Measurements from ENCODE around the gene PPEF2.
"Not testable (repeated sequence)": the region's sequence is repeated elsewhere in the genome, so short reads cannot be mapped to it uniquely, and the experiment has no call there.

PPEF2 gene

GRCh38 chr4:75902352-75902751 lies at the start of gene PPEF2:
Gene PPEF2 (minus strand): TSS chr4:75902452. CDS start chr4:75896325, 6,127 bp downstream.
- DNase-seq = no peak

DNA sequence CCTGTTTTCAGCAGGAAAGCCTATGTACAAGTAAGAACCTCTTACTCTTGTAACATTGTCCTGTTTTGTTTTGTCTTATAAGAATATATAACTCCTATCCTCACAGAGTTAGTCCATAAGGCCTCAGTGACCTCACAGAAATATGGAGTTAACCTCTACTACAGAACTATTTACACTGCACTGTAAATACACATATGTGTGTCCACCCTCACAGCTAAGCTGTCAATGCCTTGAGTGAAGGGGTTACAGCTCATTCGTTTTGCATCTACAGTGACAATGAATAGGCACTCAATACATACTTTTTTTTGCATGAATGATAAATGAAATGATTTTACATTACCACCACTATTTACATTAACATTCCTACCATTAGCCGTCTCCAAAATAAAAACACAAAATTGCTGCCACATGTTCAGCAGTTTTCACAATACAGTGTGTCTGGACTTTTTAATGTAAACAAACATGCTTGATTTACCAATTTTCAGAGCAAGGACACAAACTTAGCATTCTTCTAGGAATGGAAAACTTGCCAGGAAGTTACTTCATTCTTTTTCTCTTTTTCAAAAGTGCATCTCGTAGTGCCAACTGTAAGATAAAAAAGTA lies 48.1 kb upstream of the PPEF2 start:
- no peak for DNase-seq

DNA sequence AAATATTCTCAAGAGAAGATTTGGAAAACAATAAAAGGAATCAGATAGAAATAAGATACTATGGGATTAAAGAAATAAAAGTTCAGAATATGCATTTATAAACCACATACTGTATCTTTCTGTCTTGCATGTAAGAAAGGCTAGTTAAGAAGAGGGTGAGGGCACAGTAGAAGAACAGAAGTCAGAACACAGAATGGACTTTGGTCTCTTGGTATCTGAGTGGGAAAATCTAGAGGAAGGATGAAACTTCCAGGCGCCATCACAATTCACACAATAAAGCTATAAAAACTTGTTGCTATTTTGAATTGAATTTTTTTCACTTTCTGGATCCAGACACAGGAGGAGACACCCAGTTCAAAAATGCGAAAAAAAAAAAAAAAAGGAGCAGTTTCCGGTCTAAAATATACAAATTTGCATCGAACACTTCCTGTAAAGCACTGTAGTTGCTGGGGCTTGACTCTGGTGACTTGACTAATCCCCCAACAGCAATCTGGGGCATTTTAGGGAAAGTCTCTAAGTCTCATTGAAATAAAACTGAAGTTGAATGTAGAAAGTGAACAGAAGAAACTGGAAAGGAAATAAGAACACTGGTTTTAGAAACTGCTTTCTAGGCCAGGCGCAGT lies 46.7 kb upstream of the PPEF2 start:
- DNase-seq = no peak

DNA sequence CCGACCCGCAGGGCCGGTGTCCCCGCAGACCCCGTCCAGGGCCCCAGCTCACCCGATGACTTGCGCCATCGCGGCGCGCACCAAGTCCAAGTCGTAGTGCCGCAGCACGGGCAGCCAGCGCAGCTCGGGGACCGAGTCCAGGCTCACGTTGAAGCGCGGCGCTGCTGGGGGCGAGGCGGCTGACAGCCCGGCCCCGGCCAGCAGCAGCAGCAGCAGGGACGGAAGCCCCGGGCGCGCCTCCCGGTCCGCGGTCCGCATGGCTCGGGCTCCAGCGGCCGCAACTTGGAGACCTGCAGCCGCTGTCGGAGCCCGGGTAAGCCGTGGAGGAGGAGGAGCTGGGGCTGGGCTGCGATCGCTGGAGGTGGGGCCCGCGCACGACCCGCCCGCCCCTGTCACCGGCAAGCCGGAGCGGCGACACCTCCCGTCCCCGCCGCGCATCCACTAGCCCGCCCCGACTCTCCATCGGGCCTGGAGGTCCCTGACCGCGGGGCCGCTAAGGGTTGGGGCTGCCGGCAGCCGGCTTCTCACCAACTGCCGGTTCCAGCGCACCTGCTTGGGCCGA lies 38.5 kb upstream of the PPEF2 start, which contains the start of gene NAAA:
NAAA (minus strand) TSS at position 322 of the 562 bp plus-strand sequence; CDS start at position 258, 64 bp downstream.
- DNase-seq = peak; percentile 67

DNA sequence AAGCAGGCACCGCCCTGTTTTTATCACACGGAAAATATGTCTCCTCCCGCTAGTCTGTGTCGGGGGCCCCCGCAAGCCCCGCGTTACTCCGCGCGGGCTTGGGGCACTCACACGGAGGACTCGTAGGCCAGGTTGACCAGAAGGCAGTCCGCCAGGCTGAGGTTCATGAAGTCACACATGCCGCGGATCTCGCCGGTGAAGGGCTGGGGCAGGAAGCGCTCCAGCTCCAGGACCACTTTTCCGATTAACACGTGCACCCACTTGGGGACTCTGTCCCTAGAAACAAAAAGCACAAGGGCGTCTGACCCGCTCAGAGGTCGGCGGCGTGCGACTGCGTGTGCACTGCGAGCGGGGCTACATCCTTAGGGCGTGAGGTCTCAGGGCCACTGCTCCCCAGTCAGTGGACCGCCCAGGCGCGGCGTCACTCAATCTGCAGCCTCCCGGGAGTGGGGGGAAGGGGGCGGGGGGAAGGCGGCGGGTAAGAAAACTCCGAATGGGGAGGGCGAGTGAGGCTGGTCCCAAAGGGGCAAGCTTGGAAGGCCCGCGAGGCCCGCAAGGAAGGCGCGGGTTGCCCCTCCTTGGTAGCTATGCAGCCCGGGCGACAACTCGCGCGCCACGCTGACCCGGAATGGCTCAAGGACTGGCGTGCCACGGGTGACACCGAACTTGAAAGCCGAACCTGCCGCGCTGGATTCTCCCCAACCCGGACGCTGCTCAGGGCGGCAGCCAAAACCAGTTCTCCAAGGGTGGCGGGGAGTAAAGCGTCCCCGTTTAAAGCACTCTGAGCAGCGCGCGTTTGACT lies 37.8 kb upstream of the PPEF2 start:
- DNase-seq = peak; percentile 54

DNA sequence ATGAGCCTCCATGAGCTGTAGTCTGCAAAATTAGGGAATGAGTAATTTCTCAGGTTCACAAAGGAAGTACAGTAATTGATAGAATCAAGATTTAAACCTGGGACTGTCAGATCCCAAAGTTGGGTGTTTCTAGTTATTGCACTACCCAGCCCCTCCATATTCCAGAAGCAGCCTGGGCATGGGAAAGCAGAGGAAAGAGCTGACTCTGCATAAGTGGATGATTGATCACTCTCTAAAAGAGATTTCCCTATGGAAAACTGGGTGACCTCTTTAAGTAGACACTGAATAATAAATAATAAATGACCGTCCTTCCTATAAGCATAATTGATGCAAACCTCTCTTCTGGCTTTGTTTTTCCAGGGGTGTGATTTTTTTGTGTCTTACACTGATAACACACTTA lies 33.4 kb upstream of the PPEF2 start:
- DNase-seq = no peak

- DNase-seq = no peak
Observed at GRCh38 chr4:75930152-75930551, 27.9 kb upstream of the PPEF2 start.

GRCh38 chr4:75924916-75925315 lies 22.7 kb upstream of the PPEF2 start:
- DNase-seq = not testable (repeated sequence)

GRCh38 chr4:75924309-75924827 lies 22.1 kb upstream of the PPEF2 start:
- no peak for DNase-seq

- DNase-seq = no peak
Observed at GRCh38 chr4:75922588-75922987, 20.3 kb upstream of the PPEF2 start.

DNA sequence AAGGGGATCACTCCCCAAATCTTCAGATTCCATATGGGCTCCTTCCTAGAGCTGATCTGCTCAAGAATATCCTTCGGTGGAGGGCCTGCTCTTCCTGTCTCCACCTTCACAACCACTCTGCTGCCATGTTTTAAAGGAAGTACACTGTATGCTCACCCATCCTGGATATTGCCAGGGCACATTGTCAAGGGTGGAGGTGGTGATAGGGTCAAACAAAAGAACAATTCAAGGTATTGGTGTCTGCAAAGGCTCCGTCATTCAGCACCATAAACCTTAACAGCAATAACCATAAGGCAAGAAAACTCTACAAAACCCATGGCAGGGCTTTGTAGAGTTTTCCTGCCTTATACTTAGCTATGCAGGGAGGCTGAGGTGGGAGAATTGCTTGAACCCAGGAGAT lies 19.7 kb upstream of the PPEF2 start:
- no peak for DNase-seq

DNA sequence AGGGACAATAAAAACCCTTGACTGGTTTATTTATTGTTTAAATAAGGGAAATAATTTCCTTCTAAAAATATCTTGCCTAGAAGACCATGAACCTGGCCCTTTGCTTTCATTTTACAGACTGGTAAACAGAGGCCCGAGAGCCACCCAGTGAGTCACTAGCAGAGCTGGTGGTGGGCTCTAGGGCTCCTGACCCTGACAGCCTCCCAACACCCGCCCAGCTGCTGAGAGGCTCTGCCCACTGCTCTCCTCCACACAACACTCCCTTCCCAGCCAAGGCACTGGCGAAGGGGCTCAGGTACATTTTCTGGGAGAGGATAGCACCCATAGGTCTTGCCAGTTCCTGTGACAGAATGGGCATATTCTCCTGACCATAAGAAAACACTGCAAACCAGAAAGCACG lies 18.1 kb upstream of the PPEF2 start:
- no peak for DNase-seq

DNA sequence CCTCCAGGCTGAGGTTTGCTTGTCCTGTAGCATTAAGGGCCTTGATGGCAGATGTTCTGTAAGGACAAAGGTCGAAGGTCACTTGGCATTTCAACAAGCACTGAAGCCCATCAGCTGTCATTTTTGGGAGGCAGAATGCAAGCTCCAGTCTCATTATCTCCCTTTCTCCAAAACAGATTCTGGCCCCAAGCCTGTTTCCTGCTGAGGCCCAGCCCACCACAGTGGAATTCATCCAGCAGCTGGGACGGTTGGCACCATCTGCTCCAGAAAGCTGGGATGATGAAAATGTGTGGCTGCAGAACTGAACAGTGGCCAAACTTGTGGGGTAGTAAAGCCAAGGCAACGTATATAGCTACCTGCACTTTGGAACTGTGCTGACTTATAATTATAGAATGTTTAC lies 17.7 kb upstream of the PPEF2 start:
- no peak for DNase-seq

DNA sequence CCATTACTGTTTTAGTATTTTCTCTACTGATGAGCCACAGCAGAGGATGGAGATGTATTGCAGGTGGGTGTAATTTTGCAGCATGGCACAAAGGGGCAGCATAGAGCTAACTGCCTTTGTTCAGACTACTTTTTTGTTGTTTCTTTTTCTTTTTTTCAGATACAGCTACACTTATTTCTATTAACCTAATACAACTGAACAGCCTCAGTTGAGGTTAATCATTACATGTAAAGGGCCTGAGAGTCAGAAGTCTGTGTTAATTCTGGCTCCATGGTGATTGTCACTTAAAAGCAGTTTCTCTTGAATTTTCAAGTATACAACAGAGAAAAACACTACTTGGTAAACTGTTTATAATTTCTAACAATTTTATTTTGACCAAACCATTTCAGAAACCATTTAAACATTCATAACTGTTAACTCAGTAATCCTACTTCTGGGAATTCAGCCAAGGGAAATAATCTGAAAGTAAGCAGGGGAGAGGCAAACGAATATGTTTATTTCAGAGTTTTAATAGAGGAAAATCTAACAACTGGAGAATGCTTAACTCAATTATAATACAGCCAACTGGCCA lies 13.9 kb upstream of the PPEF2 start:
- no peak for DNase-seq

- no peak for DNase-seq
Observed at GRCh38 chr4:75912968-75913367, 10.7 kb upstream of the PPEF2 start.

DNA sequence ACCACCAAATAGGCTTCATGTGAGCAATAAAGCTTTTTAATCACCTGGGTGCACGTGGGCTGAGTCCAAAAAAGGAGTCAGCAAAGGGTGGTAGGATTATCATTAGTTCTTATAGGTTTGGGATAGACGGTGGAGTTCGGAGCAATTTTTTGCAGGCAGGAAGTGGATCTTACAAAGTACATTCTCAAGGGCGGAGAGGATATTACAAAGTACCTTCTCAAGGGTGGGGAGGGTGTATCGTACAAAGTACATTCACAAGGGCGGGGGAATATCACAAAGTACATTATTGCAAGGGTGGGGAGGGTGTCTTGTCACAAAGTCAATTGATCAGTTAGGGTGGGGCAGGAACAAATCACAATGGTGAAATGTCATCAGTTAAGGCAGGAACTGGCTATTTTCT lies 8.6 kb upstream of the PPEF2 start:
- not testable (repeated sequence) for DNase-seq

DNA sequence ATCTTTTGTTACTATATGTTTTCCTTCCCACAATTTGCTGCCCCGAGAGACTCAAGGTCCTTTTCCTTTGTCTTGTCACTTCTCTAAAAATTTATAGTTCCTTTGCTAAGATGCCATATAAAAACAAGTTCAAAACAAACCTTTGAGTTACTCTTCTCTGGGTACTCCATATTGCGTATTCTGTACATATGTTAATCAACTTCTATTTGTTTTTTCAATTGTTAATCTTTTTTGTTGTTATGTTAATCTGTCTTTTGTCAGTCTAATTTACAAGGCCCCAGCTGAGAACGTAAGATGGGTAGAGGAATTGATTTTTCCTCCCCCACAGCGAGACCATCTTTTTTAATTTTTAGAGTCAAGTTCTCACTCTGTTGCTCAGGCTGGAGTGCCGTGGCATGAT lies 7.2 kb upstream of the PPEF2 start:
- DNase-seq = no peak

DNA sequence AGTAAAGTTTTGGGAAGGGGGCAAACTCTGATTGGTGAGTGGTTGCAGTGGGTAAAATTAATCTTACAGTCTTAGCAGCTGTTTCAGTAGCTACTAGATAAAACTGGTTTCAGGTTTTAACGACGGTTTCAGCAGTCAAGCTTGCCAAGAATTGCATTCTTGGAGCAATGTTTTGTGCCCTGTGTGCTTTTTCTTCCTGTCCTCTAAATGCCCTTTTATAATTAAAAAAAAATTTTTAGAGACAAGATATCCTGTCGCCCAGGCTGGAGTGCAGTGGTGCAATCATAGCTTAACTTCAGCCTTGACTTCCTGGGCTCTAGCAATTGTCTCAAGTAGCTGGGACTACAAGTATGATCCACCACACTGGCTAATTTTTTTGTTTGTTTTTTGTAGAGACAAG lies 6.3 kb upstream of the PPEF2 start:
- no peak for DNase-seq

GRCh38 chr4:75907966-75908365 lies 5.7 kb upstream of the PPEF2 start:
- no peak for DNase-seq

DNA sequence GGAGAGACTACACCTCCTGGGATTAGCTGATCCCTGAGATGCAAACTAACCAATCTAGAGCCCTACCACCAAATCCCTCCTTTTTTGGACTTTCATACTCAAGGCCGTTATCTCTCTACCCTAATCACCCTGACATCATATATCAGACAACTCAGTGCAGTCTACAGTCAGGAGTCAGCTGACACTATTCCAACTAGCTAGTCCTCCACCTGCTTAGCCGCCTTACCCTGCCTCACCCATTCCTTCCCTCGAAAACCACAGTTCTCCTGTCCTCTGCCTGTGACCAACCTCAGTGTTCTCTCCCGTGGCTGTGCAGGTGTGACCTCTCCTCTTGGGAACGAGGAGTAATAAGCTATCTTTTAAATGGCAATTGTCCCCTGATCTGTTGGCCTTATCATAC lies 1.8 kb upstream of the PPEF2 start:
- DNase-seq = no peak

DNA sequence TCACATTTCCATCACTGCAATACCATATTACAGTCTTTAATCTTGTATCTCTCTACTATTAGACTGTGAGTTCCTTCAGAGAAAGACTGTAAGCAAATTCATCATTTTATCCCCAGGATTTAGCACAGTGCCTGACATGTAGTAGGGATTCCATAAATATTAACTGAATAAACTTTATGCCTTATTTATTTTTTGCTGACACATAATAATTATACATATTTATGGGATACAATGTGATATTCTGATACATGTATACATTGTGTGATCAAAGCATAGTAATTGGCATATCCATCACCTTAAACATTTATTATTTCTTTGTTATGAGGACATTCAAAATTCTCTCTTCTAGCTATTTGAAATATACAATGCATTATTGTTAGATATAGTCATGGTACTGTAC lies 3.7 kb downstream of the PPEF2 start:
- no peak for DNase-seq

GRCh38 chr4:75895744-75896314 lies 6.4 kb downstream of the PPEF2 start:
- no peak for DNase-seq

GRCh38 chr4:75892508-75892907 lies 9.7 kb downstream of the PPEF2 start:
- no peak for DNase-seq

Data from activated CD4-positive, alpha-beta T cell treated with anti-CD3 and anti-CD28 coated beads for 1 hour (primary cell).